A172 (cell line): Measurements from ENCODE around the gene ATAT1. TPM values are rescaled to one million over a fixed set of nuclear protein-coding genes. Genes with fewer than 3 reads are reported as not detected.
A peak's percentile ranks its signal among the peaks of the same experiment; 100 is the strongest.
"Not testable (repeated sequence)": the region's sequence is repeated elsewhere in the genome, so short reads cannot be mapped to it uniquely, and the experiment has no call there.

ENCODE experiments used
- DNase-seq: peaks from one replicate; pipeline ENCODE4 v3.0.0-alpha.2; 2015; ENCODE audit warnings: low spot score
- total RNA-seq: library from RNA; depleted of rRNA; stranded (reverse); fragments of >200 nt; shearing (Covaris generic); gene quantifications from 2 replicates; pipeline ENCODE4 v1.2.3, GENCODE V29; 2014

Gene ATAT1
- total RNA-seq, 1 experiment from 2014 or later, result 2.4 TPM

- peak; percentile 52 for DNase-seq
Measured at GRCh38 chr6:30647242-30648116, 20.8 kb downstream of the ATAT1 start.

- no peak for DNase-seq
Measured at GRCh38 chr6:30651143-30651542, 24.5 kb downstream of the ATAT1 start.

GRCh38 chr6:30654798-30655742 is 28.4 kb downstream of the ATAT1 start:
- no peak for DNase-seq

GRCh38 chr6:30655743-30656094 is 29.0 kb downstream of the ATAT1 start:
- no peak for DNase-seq

GRCh38 chr6:30656513-30656912 is 29.8 kb downstream of the ATAT1 start:
- DNase-seq, result no peak

- no peak for DNase-seq
Measured at GRCh38 chr6:30657454-30657853, 30.8 kb downstream of the ATAT1 start.

GRCh38 chr6:30657922-30658321 is 31.2 kb downstream of the ATAT1 start:
- not testable (repeated sequence) for DNase-seq

GRCh38 chr6:30664994-30665767 is 38.5 kb downstream of the ATAT1 start:
- no peak for DNase-seq

GRCh38 chr6:30666300-30666699 is 39.6 kb downstream of the ATAT1 start:
- DNase-seq, result not testable (repeated sequence)

- DNase-seq, result no peak
Measured at GRCh38 chr6:30670760-30671527, 44.3 kb downstream of the ATAT1 start.

GRCh38 chr6:30672445-30673253 is 46.0 kb downstream of the ATAT1 start, which contains the start of gene DHX16:
TSS of gene DHX16 (minus strand) at chr6:30673006. CDS start at chr6:30672841, 165 bp downstream.
- peak; percentile 93 for DNase-seq

GRCh38 chr6:30676660-30677285 is 50.1 kb downstream of the ATAT1 start:
- DNase-seq, result no peak

GRCh38 chr6:30678964-30679726 is 52.5 kb downstream of the ATAT1 start:
- DNase-seq, result peak; percentile 35

- DNase-seq, result no peak
Measured at GRCh38 chr6:30679765-30680535, 53.3 kb downstream of the ATAT1 start.

- DNase-seq, result no peak
Measured at GRCh38 chr6:30681766-30682142, 55.1 kb downstream of the ATAT1 start.

- DNase-seq, result peak; percentile 71
Measured at GRCh38 chr6:30682143-30683117, 55.8 kb downstream of the ATAT1 start.
